Stimulated activated memory B cell treated with anti-CD40 and anti-IgM and Interleukin-4, amounts not matched to agents 10 μg/mL and 1 μg/mL and 100 μg/mL, for 72 hours (primary cell): Measurements from ENCODE around the gene KCNG4.
"Not testable (repeated sequence)": the region's sequence is repeated elsewhere in the genome, so short reads cannot be mapped to it uniquely, and the experiment has no call there.

Source experiments
- ATAC-seq: fragments of 150-1000 bp; cut with Tn5 transposase; 2 replicates; pipeline ENCODE4 v1.10.0; 2021
- H3K27ac Mint-ChIP-seq: one replicate; pipeline ENCODE4 v1.8.0; 2022; ENCODE audit warnings: mild to moderate bottlenecking, mixed read lengths
- H3K27me3 Mint-ChIP-seq: one replicate; pipeline ENCODE4 v1.8.0; 2022; ENCODE audit warnings: mixed read lengths
- H3K36me3 Mint-ChIP-seq: one replicate; pipeline ENCODE4 v1.8.0; 2022; ENCODE audit warnings: mixed read lengths
- H3K4me1 Mint-ChIP-seq: one replicate; pipeline ENCODE4 v1.8.0; 2022; ENCODE audit warnings: mixed read lengths
- H3K4me3 Mint-ChIP-seq: one replicate; pipeline ENCODE4 v1.8.0; 2022; ENCODE audit warnings: mild to moderate bottlenecking, moderate library complexity, mixed read lengths
- H3K9me3 Mint-ChIP-seq: one replicate; pipeline ENCODE4 v1.8.0; 2022; ENCODE audit warnings: mixed read lengths

KCNG4 gene

GRCh38 chr16:84232969-84233368 is 6.8 kb downstream of the KCNG4 start:
- H3K27ac Mint-ChIP-seq = no peak overlapping the region

GRCh38 chr16:84232060-84232459 is 7.8 kb downstream of the KCNG4 start:
- H3K36me3 Mint-ChIP-seq = no peaks in the 10 kb centered on the region
- no peak overlapping the region for H3K4me3 Mint-ChIP-seq
- ATAC-seq = no peak
- H3K4me1 Mint-ChIP-seq = no peaks in the 10 kb centered on the region
- H3K27ac Mint-ChIP-seq = no peak overlapping the region
- H3K27me3 Mint-ChIP-seq = peaks cover 53% of the 10 kb centered on the region
- H3K9me3 Mint-ChIP-seq = no peaks in the 10 kb centered on the region

More at GRCh38 chr16:84232969-84233368, 6.8 kb downstream of the KCNG4 start:
- Mint-ChIP-seq H3K27me3 (peaks cover 51% of the 10 kb centered on the region), H3K4me1 (no peaks in the 10 kb centered on the region), H3K36me3 (no peaks in the 10 kb centered on the region), H3K9me3 (no peaks in the 10 kb centered on the region), H3K4me3 (no peak overlapping the region)
- ATAC-seq = no peak

GRCh38 chr16:84229471-84229870 is 10.3 kb downstream of the KCNG4 start:
- Mint-ChIP-seq H3K27me3 (peaks cover 67% of the 10 kb centered on the region), H3K27ac (no peak overlapping the region), H3K4me1 (no peaks in the 10 kb centered on the region)

GRCh38 chr16:84228256-84228838 is 11.5 kb downstream of the KCNG4 start:
- H3K9me3 Mint-ChIP-seq = no peaks in the 10 kb centered on the region
- H3K27ac Mint-ChIP-seq = no peak overlapping the region
- ATAC-seq = no peak
- H3K36me3 Mint-ChIP-seq = no peaks in the 10 kb centered on the region
- no peak overlapping the region for H3K4me3 Mint-ChIP-seq
- H3K27me3 Mint-ChIP-seq = peaks cover 60% of the 10 kb centered on the region
- no peaks in the 10 kb centered on the region for H3K4me1 Mint-ChIP-seq

More at GRCh38 chr16:84229471-84229870, 10.3 kb downstream of the KCNG4 start:
- no peaks in the 10 kb centered on the region for H3K36me3 Mint-ChIP-seq
- no peak for ATAC-seq
- no peak overlapping the region for H3K4me3 Mint-ChIP-seq
- H3K9me3 Mint-ChIP-seq = no peaks in the 10 kb centered on the region

- no peak overlapping the region for H3K4me3 Mint-ChIP-seq
- H3K36me3 Mint-ChIP-seq = no peaks in the 10 kb centered on the region
- H3K27ac Mint-ChIP-seq = no peak overlapping the region
- no peaks in the 10 kb centered on the region for H3K4me1 Mint-ChIP-seq
- peaks cover 64% of the 10 kb centered on the region for H3K27me3 Mint-ChIP-seq
- H3K9me3 Mint-ChIP-seq = no peaks in the 10 kb centered on the region
- no peak for ATAC-seq
These were observed 12.3 kb downstream of the KCNG4 start for GRCh38 chr16:84227548-84227947.

GRCh38 chr16:84226026-84226425 is 13.8 kb downstream of the KCNG4 start:
- ATAC-seq = no peak
- Mint-ChIP-seq H3K9me3 (no peaks in the 10 kb centered on the region), H3K4me1 (no peaks in the 10 kb centered on the region), H3K4me3 (no peak overlapping the region), H3K27ac (no peak overlapping the region), H3K36me3 (no peaks in the 10 kb centered on the region), H3K27me3 (peaks cover 72% of the 10 kb centered on the region)

- Mint-ChIP-seq H3K27me3 (peaks cover 72% of the 10 kb centered on the region), H3K4me1 (no peaks in the 10 kb centered on the region), H3K9me3 (no peaks in the 10 kb centered on the region), H3K27ac (no peak overlapping the region), H3K4me3 (no peak overlapping the region), H3K36me3 (no peaks in the 10 kb centered on the region)
- no peak for ATAC-seq
These were observed 14.2 kb downstream of the KCNG4 start for GRCh38 chr16:84225571-84225970.

- H3K9me3 Mint-ChIP-seq = no peaks in the 10 kb centered on the region
- H3K4me3 Mint-ChIP-seq = no peak overlapping the region
- H3K36me3 Mint-ChIP-seq = no peaks in the 10 kb centered on the region
- no peaks in the 10 kb centered on the region for H3K4me1 Mint-ChIP-seq
- H3K27me3 Mint-ChIP-seq = peaks cover 71% of the 10 kb centered on the region
- no peak for ATAC-seq
- no peak overlapping the region for H3K27ac Mint-ChIP-seq
These were observed 14.7 kb downstream of the KCNG4 start for GRCh38 chr16:84225126-84225525.

GRCh38 chr16:84224554-84224953 is 15.3 kb downstream of the KCNG4 start:
- no peak for ATAC-seq
- Mint-ChIP-seq H3K27ac (no peak overlapping the region), H3K4me1 (no peaks in the 10 kb centered on the region), H3K36me3 (no peaks in the 10 kb centered on the region), H3K27me3 (peaks cover 66% of the 10 kb centered on the region), H3K4me3 (no peak overlapping the region), H3K9me3 (no peaks in the 10 kb centered on the region)

- H3K27ac Mint-ChIP-seq = no peak overlapping the region
- no peaks in the 10 kb centered on the region for H3K4me1 Mint-ChIP-seq
- no peak overlapping the region for H3K4me3 Mint-ChIP-seq
- no peak for ATAC-seq
- H3K36me3 Mint-ChIP-seq = no peaks in the 10 kb centered on the region
- H3K27me3 Mint-ChIP-seq = peaks cover 55% of the 10 kb centered on the region
- no peaks in the 10 kb centered on the region for H3K9me3 Mint-ChIP-seq
These were observed 16.4 kb downstream of the KCNG4 start for GRCh38 chr16:84223456-84223855.

GRCh38 chr16:84220851-84221250 is 19.0 kb downstream of the KCNG4 start:
- peaks cover 43% of the 10 kb centered on the region for H3K27me3 Mint-ChIP-seq
- no peaks in the 10 kb centered on the region for H3K36me3 Mint-ChIP-seq
- no peak for ATAC-seq
- H3K4me3 Mint-ChIP-seq = no peak overlapping the region
- no peak overlapping the region for H3K27ac Mint-ChIP-seq
- no peaks in the 10 kb centered on the region for H3K9me3 Mint-ChIP-seq
- no peaks in the 10 kb centered on the region for H3K4me1 Mint-ChIP-seq

GRCh38 chr16:84218956-84219355 is 20.9 kb downstream of the KCNG4 start:
- ATAC-seq = no peak
- H3K36me3 Mint-ChIP-seq = no peaks in the 10 kb centered on the region
- no peak overlapping the region for H3K27ac Mint-ChIP-seq
- H3K27me3 Mint-ChIP-seq = peaks cover 37% of the 10 kb centered on the region
- no peaks in the 10 kb centered on the region for H3K4me1 Mint-ChIP-seq
- no peaks in the 10 kb centered on the region for H3K9me3 Mint-ChIP-seq
- H3K4me3 Mint-ChIP-seq = no peak overlapping the region

GRCh38 chr16:84218176-84218823 is 21.5 kb downstream of the KCNG4 start:
- no peak for ATAC-seq
- Mint-ChIP-seq H3K4me3 (no peak overlapping the region), H3K27me3 (peaks cover 37% of the 10 kb centered on the region), H3K36me3 (no peaks in the 10 kb centered on the region), H3K4me1 (no peaks in the 10 kb centered on the region), H3K27ac (no peak overlapping the region), H3K9me3 (no peaks in the 10 kb centered on the region)

- not testable (repeated sequence) for H3K36me3 Mint-ChIP-seq, H3K9me3 Mint-ChIP-seq, H3K4me1 Mint-ChIP-seq, H3K27ac Mint-ChIP-seq, H3K4me3 Mint-ChIP-seq, ATAC-seq
- H3K27me3 Mint-ChIP-seq = peaks cover 17% of the 10 kb centered on the region
These were observed 23.7 kb downstream of the KCNG4 start for GRCh38 chr16:84216144-84216543.

- ATAC-seq = no peak
- Mint-ChIP-seq H3K4me1 (no peaks in the 10 kb centered on the region), H3K9me3 (no peaks in the 10 kb centered on the region), H3K27me3 (peaks cover 11% of the 10 kb centered on the region), H3K36me3 (no peaks in the 10 kb centered on the region), H3K27ac (no peak overlapping the region), H3K4me3 (no peak overlapping the region)
These were observed 24.3 kb downstream of the KCNG4 start for GRCh38 chr16:84215531-84215930.

GRCh38 chr16:84214451-84215066 is 25.3 kb downstream of the KCNG4 start:
- no peak for ATAC-seq

More at GRCh38 chr16:84214451-84215066, 25.3 kb downstream of the KCNG4 start:
- Mint-ChIP-seq H3K36me3 (no peaks in the 10 kb centered on the region), H3K4me3 (no peak overlapping the region), H3K4me1 (no peaks in the 10 kb centered on the region), H3K27ac (no peak overlapping the region), H3K9me3 (no peaks in the 10 kb centered on the region), H3K27me3 (peaks cover 8% of the 10 kb centered on the region)
